HG02870 (cell line): ENCODE results near the gene STX16.

ENCODE experiments used
- ATAC-seq: cut with Tn5 transposase; IDR thresholded peaks from one replicate; pipeline ENCODE4 v1.9.1; 2021; ENCODE audit warnings: mild to moderate bottlenecking, moderate library complexity; ENCODE audit not compliant: unreplicated experiment

Gene STX16

DNA sequence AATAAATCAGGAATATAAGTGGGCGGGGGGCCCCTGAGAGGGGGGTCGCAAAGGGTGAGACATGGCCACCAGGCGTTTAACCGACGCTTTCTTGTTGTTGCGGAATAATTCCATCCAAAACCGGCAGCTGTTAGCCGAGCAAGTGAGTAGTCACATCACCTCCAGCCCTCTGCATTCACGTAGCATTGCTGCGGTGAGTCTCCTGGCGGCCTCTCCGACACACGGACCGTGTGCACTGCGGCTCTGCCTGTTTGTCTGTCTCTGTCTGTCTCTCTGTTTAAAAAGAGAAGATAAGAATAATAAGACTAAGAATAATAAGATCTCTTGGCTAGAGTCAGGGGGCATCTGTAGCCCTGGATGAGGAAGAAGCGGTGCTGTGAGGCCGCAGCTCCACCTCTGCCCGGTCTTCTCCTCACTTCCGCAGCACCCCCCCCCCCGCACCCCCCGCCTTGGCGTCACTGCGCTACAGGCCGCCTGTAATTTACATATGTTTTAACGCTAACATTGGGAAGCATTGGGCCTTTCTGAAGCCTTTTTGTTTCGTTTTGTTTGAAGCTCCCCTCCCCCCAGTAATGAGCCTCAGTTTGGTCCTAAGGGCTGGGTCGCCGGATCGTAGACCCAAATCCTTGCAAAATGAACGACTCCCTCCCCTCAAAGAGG, 993 bp downstream of the STX16 start:
- ATAC-seq: peak; percentile 38

DNA sequence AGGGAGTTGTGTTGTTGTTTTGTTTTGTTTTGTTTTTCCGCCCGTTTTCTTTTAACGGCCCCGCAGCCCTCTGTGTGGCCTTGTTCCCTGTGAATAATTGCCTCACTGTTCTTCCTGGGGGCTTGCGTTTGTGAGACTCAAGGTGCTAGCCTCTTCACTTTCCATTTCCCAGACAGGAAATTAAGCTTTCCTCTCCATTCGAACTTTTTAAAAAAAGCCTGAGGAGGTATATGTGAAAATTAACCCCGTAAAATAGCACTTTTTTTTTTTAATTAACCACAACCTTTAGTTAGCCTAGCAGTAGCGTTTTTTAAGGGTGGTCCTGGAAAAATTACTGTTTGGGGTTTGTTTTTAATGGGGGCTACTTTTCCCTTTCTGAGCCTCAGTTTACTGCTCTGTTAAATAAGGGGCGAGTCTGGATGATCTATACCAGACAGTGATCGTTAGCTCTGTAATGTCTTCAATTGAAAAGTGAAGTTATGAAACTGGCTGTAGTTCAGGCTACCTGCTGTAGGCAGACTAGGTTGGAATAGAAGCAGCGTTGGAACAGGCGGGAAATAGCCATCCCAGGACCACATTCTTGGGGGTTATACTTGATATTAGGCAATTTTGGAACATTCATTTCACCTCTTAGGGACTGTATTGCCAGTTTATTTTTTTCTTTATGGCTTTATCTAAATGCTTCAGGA, 1.7 kb downstream of the STX16 start:
- peak; percentile 2 for ATAC-seq

DNA sequence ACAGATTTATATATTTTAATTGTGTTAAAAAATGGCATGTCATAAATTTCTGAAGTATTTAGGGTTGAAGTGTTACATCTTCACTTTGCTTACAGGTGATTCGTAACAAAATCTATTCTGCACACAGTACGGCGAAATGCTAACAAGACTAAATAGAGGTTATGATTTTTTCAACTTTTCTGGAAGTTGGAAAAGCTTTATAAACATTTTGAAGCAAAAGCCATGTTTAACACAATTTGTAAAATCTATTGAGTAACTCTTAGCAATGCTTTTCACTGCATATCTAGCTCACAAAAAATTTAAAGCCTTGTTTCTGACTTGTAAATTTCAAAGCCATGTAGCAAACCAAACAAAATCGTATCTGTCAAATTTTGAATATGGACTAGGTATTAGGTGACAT, 3.3 kb downstream of the STX16 start:
- ATAC-seq: no peak

DNA sequence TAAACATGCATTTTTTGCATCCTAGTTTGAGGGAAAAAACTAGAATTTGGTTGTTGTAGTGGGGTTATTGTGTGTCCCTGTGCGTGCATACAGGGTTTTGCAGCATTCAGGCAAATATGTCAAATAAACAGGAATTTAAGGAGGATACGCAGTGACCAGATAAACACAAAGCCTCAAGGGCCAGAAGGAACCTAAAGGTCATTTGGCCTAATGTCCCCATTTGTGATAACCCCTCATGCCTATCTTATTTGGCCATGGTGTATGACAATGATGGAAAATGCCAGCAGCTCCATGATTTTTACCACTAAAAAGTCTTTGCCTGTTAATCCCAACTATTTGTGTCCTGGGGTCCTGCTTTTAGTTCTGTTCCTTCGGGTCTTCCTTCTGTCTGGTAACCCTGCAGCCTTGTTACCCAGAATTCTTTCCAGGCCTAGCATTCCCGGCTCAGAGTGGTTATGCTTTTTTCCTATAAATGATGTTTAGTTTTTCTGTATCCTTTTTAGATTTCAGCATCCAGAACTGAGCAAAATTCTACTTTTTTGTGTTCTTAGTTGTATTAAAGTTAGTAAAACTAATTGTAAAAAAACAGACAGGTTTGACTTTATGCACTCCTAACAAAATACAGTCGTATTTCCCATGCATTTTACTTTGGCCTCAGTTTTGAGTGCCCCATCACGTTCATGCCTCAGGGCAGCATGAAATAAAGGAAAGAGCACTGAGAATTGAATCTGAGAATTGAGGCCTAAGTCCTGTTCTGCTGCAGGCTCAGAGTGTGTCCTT, 4.4 kb downstream of the STX16 start:
- ATAC-seq: no peak

DNA sequence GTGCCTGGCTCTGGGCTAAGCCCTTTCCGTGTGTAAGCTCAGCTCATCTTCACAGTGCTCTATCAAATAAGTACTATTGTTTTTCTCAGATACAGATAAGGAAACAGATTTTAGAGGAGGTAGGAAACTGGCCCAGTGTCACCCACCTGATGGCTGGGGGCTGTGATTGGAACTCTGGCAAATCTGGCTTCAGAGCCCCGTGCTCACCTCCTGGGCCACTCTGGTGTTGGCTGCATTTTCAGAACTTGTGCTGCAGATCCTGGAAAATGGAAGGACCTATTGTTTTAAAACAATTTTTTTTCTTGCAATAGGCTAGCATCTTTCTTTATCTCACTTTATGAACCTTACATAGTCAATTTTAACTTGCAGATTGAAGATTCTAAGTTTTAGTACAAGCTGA, 5.7 kb downstream of the STX16 start:
- no peak for ATAC-seq

DNA sequence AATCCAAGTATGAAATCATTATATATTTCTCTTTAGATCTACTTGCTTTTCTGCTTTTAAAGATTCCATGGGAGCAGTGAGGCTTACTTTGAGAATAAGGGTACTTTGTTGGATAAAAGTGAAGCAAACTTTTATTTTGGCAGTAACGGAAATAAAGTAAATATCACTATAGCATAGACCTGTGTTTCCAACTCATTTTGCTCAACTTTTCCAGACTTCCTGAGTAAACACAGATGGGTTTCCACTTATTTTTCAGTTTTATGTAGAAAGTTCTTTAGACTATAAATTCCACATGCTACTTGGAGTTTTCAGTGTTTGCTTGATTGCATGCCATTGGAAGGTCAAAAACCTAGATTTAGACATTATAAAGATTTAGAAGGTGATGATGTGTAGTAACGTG, 6.2 kb downstream of the STX16 start:
- no peak for ATAC-seq

DNA sequence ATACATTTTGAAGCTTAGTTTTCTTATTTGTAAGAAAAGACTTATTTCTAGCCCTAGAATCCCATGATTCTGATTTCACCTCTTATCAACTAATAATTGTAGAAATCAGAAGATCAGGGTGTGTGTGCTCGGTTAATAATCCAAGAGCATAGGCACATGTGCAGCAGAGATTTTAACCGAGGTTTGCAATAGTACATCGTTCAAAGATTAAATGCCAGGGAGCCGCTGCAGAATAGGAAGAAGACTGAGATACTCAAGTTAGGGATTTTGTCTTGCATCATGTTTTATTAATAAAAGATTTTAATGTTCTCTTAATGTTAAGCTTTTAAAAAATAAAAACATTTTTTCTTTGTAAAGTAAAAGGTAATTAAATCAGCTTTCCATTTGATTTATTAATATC, 6.9 kb downstream of the STX16 start:
- ATAC-seq: no peak

DNA sequence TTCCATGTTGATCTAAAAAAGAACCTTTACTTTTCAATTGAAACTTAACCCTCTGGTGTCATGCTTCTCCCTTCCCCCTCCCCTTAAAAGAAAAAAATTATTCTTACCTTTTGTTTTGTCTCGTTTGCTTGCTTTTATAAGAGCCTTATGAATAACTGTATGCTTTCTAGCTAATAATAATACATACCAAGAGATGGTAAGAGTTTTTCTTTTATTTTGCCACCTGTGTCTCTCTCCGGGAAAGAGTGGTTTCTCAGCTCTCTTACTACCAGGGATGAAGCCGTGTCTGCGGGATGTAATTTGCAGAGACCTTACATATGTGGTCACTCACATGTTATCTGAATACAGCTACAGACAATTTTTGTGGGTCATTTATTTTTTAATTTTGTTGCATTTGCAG, 7.7 kb downstream of the STX16 start:
- no peak for ATAC-seq

DNA sequence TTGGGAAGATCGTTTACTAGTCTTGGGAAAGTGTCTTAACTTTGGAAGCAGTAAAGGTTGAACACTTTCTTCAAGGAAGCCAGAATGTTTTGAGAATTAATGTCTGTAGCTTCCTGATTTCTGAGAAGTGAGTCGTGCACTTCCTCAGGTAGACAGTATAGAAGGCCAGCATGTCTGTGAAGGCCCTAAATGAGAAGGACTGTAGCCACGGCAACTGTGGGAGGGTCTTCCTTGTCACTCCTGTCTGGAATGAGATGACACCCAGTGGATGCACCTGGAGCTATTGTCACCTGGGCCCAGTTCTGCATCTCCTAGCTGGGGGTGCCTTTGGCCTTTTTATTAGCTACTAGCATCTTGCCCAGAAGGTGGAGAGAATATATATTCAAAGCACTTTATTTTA, 8.8 kb downstream of the STX16 start:
- ATAC-seq: no peak

DNA sequence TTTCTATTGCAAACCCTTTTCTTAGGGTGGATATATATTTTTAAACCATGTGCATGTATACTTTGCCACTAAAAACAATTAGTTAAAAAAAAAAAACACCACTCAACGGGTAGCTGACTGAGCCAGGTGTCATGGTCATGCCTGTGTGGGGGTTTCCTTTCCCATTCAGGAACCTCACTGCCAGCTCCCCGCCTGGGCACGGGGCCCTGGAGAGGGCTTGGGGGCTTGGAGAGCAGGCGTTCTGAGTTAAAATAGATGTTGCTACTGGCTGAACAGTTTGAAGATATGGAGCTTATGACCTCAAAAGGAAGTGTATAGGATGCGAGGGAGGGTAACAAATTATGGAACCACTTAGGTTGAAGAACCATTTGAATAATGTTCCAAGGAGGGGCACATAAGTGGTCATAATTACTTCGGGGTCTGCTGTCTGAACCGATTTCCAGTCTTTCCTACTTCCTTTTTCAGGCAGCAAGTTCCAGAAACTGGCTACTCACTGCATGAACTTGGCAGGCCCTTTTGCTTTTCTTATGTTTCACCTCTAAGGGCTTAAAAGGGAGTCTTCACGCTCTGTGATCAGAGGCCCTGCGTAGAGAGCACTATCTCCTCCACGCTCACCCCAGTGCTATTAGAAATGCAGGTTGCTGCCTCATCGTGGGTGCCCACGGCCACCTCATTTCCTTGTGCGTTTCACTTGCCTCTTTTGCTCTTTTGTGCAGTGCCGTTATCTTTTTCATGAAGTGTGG, 9.9 kb downstream of the STX16 start:
- no peak for ATAC-seq

DNA sequence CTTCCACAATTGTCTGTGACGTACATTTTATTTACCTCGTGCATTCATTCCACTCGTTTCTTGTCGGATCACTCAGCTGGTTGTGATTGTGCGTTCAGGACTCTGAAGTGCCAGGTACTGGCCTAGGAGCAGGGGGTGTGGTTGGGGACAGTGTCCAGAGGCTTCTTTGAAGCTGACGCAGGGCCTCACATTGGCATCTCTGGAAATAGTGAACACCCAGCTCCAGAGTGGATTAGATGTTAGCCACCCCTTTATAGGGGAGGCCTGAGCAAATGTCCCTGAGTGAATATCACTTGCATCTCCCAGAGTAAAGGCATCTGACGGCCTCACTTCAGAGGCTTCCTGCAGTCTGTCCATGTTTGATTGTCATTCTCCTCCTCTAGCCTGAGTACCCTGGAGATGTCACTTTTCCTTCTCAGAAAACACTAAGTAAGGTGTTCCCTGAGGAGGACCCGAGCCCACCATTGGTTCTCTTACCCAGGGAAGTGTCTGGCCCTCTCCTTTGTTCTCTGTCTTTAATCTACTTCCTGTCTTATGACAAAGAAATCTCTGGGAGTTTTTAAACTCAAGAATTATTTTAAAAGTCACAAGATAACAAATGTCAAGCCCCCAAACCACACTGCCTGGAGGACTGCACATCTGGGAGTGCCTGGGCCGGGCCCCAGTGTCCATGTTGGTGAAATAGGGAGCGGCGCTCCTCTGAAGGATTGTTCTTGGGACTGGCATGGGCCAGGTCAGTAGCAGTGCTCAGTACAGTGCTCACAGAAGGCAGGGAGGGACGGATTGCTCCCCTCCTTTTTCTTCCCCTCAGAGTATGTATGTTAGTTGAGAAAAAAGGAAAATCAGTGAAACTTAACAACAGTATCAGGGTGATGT, 10.8 kb downstream of the STX16 start:
- no peak for ATAC-seq

DNA sequence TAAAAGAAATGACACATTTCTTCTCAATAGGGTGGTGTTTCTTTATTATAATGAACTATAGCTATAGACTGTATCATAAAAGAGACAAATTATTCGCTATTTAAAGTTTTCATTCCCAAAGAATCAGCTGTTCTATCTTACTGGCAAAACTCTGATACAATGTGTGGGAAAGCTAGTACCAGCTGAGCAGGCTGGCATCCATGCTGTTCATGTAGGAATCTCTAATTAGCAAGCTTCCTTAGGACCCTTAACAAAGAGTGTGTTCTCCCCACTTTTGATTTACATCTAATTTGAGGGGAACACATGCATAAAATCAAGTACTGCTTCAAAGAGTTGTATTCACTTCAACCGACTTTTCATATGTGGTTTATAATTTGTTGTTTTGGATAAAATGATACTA, 13.2 kb downstream of the STX16 start:
- no peak for ATAC-seq

DNA sequence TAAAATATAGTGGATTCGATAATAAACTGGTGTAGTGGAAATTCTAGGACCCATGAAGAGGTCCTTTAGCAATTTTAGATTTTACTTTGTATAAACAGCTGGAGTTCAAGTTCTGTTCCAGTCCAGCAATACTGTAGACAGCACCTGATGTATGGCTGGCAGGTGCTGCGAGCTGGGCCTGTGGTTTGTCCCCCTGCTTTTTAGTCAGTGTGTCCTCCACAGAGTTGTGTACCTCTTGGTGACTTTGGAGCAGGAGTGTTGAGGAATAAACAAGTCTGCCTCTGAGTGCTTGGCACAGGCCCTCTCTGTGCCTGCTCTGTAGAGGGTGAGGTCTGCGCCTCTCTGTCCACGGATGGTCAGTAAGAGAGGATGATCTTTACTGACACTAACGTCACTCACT, 13.8 kb downstream of the STX16 start:
- ATAC-seq: no peak

DNA sequence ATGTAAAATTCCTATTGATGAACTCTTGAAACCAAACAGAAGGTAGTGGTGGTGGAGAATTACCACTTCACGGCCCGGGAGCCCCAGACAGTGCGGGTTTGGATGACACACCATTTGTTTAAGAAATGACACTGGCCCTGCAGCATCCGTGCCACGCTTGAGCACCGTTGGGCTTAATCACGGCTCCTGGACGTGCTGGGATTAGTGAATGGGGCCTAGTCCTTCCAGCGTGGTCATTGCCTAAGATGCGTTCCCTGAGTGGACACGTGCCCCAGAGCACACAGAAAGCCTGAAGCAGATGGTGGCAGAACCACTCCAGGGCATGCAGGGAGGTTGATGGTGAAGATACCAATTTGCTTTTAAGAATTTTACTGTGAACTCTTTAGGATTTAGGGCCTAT, 14.5 kb downstream of the STX16 start:
- no peak for ATAC-seq

DNA sequence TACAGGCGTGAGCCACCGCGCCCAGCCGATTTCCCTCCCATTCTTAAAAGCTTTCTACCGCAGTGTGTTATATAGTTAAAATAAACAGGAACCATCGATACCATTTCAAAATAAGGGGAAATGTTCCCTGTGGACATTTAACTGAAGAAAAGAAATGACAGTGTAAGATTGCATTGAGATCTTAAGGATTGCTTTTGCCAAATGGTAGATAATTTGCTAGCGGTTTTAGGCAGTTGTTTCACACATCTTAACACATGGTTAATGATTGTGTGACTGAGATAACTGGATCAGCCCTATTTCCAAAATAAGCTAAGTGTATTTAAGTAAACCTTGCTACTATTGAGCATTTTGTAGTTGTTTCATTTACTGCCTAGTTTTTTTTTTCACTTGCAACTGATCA, 15.6 kb downstream of the STX16 start:
- no peak for ATAC-seq

DNA sequence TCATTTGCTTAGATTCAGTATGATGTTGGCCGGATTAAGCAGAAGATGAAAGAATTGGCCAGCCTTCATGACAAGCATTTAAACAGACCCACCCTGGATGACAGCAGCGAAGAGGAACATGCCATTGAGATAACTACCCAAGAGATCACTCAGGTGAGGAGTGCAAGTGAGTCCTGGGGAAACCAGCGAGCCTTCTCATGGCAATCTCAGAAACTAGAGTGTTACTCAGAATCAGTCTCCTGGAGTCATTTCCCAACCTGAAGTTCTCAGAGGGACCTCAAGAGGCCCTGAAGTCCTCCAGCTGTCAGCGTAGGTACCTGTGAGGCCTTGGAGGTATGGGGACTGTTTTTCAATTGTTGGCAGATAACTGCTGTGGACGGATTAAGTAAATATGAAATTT, 16.9 kb downstream of the STX16 start:
- ATAC-seq: no peak

DNA sequence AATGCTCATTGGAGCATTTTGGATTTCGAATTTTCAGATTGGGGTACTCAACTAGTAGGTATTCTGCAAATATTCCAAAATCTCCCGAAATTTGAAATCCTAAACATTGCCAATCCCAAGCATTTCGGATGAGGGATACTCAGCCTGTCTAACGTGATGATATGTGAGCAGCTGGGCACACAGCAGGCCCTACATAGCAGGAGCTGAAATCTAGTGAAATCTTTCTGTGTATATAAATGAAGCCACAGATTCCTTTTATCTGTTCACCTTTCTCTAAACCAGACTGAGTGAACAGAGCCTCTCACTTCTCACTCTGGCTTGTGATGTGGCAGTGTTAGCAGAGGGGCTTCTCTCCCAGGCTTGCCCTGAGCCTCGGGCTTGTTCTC, 17.8 kb downstream of the STX16 start:
- no peak for ATAC-seq

DNA sequence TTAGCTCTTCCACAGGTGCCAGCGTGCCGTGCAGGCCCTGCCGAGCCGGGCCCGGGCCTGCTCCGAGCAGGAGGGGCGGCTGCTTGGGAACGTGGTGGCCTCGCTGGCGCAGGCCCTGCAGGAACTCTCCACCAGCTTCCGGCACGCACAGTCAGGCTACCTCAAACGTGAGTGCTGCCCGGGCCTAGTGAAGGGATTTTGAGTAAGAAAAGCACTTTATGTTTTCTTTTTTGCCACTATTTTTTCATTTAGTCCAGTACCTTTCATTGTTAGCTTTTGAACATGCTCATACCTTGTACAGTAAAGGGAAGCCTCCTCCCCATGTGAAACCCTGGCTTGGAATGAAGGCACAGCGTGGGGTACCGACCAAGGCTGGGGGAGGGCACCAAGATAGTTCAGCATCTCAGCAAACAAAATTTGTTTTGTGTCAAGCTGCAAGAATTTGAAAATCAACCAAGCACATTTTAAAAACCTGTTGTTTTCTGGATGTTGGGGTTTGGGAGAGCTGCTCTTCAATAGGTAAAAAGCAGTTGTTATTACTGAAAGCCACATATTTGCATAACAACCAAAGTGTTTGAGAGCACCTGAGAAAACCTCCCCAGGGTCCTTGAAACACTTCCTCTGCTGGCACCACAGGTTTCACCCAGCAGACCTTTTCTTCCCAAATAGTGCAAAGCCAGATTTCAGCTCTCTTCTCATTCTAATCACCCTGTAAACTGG, 18.4 kb downstream of the STX16 start:
- peak; percentile 62 for ATAC-seq

DNA sequence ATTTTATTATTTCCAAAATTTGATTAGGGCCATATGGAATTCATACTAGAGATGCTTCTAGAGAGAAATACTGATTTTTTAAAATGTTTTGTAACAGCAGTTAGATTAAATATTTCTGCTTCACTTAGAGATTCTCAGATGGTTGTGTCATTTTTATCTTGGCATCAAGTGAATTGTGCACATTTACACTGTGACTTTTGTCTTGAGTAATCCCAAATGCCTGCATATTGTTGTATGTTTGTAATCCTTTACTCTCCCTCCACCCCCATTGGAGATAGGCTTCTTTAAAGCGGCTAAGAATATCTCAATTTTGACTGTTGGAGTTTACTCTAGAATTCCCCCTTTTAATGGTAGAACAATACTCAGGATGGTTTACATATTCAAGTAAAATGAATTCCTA, 19.0 kb downstream of the STX16 start:
- ATAC-seq: no peak

DNA sequence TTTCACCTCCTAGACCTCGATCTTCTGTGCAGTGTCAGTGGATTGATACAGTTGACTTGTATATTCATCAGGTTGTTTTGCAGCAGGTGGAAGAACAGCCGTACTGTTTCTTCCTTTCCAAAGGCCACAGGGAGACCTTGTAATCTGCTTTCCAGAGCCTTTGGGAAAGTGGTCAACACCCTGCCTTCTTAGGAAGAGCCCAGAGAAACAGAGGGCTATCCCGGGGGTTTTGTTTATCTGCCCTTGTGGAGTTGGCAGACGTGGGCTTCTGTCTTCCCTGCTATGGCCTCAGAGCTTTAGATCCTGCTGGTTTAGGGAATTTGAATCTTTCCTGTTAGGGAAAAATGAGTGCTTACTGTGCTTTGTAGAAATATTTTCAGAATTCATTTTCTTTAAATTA, 19.6 kb downstream of the STX16 start:
- no peak for ATAC-seq
